Activated CD8-positive, alpha-beta memory T cell treated with anti-CD3 and anti-CD28 coated beads, Interleukin-2, amount 10 ng/mL, durations not matched to agents 7 days and 5 days (primary cell): ENCODE measurements around the gene CFB. TPM values are rescaled to one million over a fixed set of nuclear protein-coding genes. Genes with fewer than 3 reads are reported as not detected.

Experiments used
- ATAC-seq: fragments of 150-1000 bp; cut with Tn5 transposase; one replicate; pipeline ENCODE4 v1.10.0; 2021; ENCODE audit warnings: moderate library complexity
- CTCF ChIA-PET: fragments of 350-600 bp; sonication (Branson Sonifier 250); formaldehyde crosslinking; loops from one replicate; lab custom pipeline; 2021; ENCODE audit warnings: antibody characterized with exemption; lab: Charles Lee
- DNase-seq: peaks from one replicate; pipeline ENCODE4 v3.0.0-alpha.2; 2020
- H3K27ac Mint-ChIP-seq: one replicate; pipeline ENCODE4 v1.8.0; 2021; ENCODE audit warnings: mild to moderate bottlenecking, mixed read lengths
- H3K27me3 Mint-ChIP-seq: one replicate; pipeline ENCODE4 v1.8.0; 2021; ENCODE audit warnings: mixed read lengths
- H3K36me3 Mint-ChIP-seq: one replicate; pipeline ENCODE4 v1.8.0; 2021; ENCODE audit warnings: mild to moderate bottlenecking, mixed read lengths
- H3K4me1 Mint-ChIP-seq: one replicate; pipeline ENCODE4 v1.8.0; 2021; ENCODE audit warnings: mixed read lengths
- H3K4me3 Mint-ChIP-seq: one replicate; pipeline ENCODE4 v1.8.0; 2021; ENCODE audit warnings: mild to moderate bottlenecking, moderate library complexity, mixed read lengths
- H3K9me3 Mint-ChIP-seq: one replicate; pipeline ENCODE4 v1.8.0; 2022; ENCODE audit warnings: low read depth, mixed read lengths
- total RNA-seq, 2 experiments: library from RNA; stranded (reverse); gene quantifications; one replicate each; pipeline ENCODE4 v1.2.3, GENCODE V29; 2021

The CFB gene
- total RNA-seq: under 1 TPM in 1 of 2 experiments, not detected in 1; 0.12 TPM

DNA sequence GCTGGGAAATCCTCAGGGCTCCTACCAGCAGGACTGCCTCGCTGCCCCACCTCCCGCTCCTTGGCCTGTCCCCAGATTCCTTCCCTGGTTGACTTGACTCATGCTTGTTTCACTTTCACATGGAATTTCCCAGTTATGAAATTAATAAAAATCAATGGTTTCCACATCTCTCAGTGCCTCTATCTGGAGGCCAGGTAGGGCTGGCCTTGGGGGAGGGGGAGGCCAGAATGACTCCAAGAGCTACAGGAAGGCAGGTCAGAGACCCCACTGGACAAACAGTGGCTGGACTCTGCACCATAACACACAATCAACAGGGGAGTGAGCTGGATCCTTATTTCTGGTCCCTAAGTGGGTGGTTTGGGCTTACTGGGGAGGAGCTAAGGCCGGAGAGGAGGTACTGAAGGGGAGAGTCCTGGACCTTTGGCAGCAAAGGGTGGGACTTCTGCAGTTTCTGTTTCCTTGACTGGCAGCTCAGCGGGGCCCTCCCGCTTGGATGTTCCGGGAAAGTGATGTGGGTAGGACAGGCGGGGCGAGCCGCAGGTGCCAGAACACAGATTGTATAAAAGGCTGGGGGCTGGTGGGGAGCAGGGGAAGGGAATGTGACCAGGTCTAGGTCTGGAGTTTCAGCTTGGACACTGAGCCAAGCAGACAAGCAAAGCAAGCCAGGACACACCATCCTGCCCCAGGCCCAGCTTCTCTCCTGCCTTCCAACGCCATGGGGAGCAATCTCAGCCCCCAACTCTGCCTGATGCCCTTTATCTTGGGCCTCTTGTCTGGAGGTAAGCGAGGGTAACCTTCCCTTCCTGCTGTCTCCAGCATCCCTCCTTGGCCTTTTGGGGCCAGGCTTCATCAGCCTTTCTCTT lies at the start of gene CFB:
CFB (plus strand) TSS at position 589 of the 863 bp plus-strand sequence; CDS start at position 716, 127 bp downstream.
- CTCF ChIA-PET: interaction anchor here (1.2 kb wide), 1 partner anchor 15 kb away, joined by 3 read pairs; no protein-coding TSS in a partner anchor
- Mint-ChIP-seq H3K36me3 (no peaks in the 10 kb centered on the region), H3K4me3 (no peak within 1 kb of the TSS), H3K9me3 (no peaks in the 10 kb centered on the region), H3K27me3 (peaks cover 23% of the 10 kb centered on the region), H3K27ac (no peak within 1 kb of the TSS), H3K4me1 (peaks cover 4% of the 10 kb centered on the region)
- DNase-seq (no peak), ATAC-seq (no peak)

DNA sequence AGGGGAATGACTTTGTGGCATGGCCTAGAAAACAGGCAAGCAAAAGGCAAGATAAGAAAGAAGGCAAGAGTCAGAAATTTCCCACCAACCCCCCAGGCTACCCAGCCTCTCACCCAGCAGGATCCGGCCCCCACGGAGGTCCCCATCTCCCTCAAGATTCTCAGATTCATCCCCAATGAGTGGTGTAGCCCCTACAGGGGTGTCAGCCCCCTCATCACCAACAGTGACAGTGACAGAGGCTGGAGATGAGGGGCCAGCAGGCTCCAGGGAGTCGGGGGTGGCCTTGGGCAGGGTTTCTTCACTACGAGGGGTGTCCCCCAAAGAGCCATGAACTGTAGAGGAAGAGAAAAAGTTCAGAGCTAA lies 49.4 kb upstream of the CFB start:
- Mint-ChIP-seq H3K27me3 (no peaks in the 10 kb centered on the region), H3K4me1 (peaks cover 48% of the 10 kb centered on the region), H3K9me3 (no peaks in the 10 kb centered on the region), H3K27ac (peak overlapping the region; percentile 84), H3K36me3 (peaks cover 4% of the 10 kb centered on the region), H3K4me3 (peak overlapping the region; percentile 75)
- DNase-seq (no peak), ATAC-seq (no peak)
- CTCF ChIA-PET: interaction anchor here (0.6 to 2.3 kb wide), 4 partner anchors 34 to 234 kb away, joined by 3 to 10 read pairs (median 4); partner anchors contain the start of genes NELFE, NEU1 and SKIC2

DNA sequence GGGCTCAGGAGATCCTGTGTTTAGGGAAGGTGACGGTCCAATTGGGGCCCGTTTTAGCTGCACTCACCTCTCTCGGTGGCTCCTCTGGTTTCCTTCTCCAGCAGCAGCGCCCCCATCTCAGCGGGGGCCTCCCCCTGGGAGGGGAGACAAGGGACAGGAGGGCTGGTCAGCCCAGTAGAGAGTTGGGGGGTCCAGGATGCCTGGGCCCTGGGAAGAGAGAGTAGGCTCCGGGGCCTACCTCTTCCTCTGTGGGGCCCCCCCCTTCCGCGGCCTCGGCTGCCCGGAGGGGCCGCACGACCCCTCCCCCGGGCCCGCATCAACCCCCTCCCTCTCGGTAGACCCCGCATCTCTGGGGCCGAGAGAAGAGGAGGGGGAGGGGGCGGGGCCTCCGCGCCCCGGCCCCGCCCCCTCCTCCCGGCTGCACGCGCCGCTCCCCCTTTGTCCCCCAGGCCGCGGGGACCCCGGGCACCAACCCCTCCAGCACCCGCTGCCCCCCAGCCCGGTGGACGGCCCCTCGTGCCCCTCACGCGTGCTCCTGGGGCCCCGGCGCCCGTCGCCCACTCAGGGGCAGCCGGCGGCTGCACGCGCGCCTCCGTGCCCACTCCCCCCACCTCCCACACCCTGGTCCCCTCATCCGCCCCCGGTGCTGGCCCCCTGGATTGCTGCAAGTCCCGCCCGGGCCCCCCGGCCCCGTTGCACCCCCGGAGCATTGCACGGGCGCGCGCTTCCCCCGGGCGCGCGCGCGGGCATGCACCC lies 48.9 kb upstream of the CFB start:
- DNase-seq (no peak), ATAC-seq (peak; percentile 12)
- Mint-ChIP-seq H3K27me3 (no peaks in the 10 kb centered on the region), H3K27ac (peak overlapping the region; percentile 84), H3K9me3 (no peaks in the 10 kb centered on the region), H3K4me1 (peaks cover 48% of the 10 kb centered on the region), H3K36me3 (peaks cover 4% of the 10 kb centered on the region), H3K4me3 (peak overlapping the region; percentile 75)
- CTCF ChIA-PET: interaction anchor here (0.6 to 2.3 kb wide), 9 partner anchors 8 to 235 kb away, joined by 3 to 10 read pairs (median 5); partner anchors contain the start of genes NELFE, NEU1 and SKIC2

GRCh38 chr6:31897612-31898382 lies 48.1 kb upstream of the CFB start, which contains the start of gene EHMT2:
Gene EHMT2 (minus strand): TSS chr6:31897698. CDS start chr6:31897677, 21 bp downstream.
- DNase-seq (peak; percentile 91), ATAC-seq (peak; percentile 78)
- Mint-ChIP-seq H3K4me3 (peak within 1 kb of the TSS; percentile 93), H3K27ac (peak within 1 kb of the TSS; percentile 95), H3K4me1 (peaks cover 51% of the 10 kb centered on the region), H3K9me3 (no peaks in the 10 kb centered on the region), H3K27me3 (peaks cover 4% of the 10 kb centered on the region), H3K36me3 (peaks cover 4% of the 10 kb centered on the region)
- CTCF ChIA-PET: interaction anchor here (0.9 to 2.3 kb wide), 9 partner anchors 8 to 233 kb away, joined by 3 to 10 read pairs (median 5); partner anchors contain the start of genes ATF6B, GPANK1, NELFE and NEU1

DNA sequence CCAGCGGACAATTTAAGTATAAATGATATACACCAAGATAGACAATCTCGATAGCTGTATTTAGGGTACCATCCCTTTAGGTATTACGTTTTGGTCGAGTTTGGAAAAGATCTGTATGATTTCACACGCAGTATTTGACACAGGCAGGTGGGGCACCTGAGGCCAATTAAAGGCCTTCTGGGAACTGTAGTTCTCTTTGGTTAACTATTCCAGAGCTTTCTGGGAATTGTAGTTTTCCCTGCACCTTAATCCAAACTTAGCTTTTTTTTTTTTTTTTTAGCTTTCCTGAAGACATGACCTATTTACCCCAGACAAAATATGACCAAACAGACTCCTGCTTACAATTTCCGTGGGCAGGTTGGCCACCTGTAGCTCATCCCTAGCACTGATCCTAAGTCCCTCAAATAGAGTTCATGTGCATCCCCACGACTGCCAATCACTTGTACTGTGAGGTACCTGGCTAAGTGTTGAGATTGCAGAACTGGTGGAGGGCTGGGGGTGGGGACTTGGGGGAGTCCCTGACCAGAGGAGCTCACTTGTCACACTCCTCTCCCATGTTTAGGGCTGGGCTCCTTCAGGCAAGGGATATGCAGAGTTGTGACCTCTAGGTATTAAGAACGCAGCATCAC lies 47.4 kb upstream of the CFB start:
- peaks cover 51% of the 10 kb centered on the region for H3K4me1 Mint-ChIP-seq
- H3K4me3 Mint-ChIP-seq: peak overlapping the region; percentile 93
- ATAC-seq (peak; percentile 24), DNase-seq (peak; percentile 48)
- peaks cover 4% of the 10 kb centered on the region for H3K36me3 Mint-ChIP-seq
- H3K27ac Mint-ChIP-seq: peak overlapping the region; percentile 95
- peaks cover 9% of the 10 kb centered on the region for H3K27me3 Mint-ChIP-seq
- CTCF ChIA-PET: interaction anchor here (0.7 to 2.3 kb wide), 9 partner anchors 9 to 234 kb away, joined by 3 to 10 read pairs (median 4); partner anchors contain the start of genes ATF6B, GPANK1, NELFE and NEU1
- no peaks in the 10 kb centered on the region for H3K9me3 Mint-ChIP-seq

GRCh38 chr6:31899215-31899614 lies 46.7 kb upstream of the CFB start:
- peaks cover 48% of the 10 kb centered on the region for H3K4me1 Mint-ChIP-seq
- H3K36me3 Mint-ChIP-seq: peaks cover 4% of the 10 kb centered on the region
- H3K27me3 Mint-ChIP-seq: peaks cover 14% of the 10 kb centered on the region
- no peaks in the 10 kb centered on the region for H3K9me3 Mint-ChIP-seq
- no peak for ATAC-seq
- H3K4me3 Mint-ChIP-seq: peak overlapping the region; percentile 45
- CTCF ChIA-PET: interaction anchor here (1.1 to 1.7 kb wide), 2 partner anchors 53 to 229 kb away, joined by 3 to 5 read pairs; partner anchors contain the start of gene ATF6B
- DNase-seq: no peak
- H3K27ac Mint-ChIP-seq: peak overlapping the region; percentile 54

GRCh38 chr6:31899882-31900722 lies 45.8 kb upstream of the CFB start:
- Mint-ChIP-seq H3K4me1 (peaks cover 47% of the 10 kb centered on the region), H3K9me3 (no peaks in the 10 kb centered on the region), H3K27me3 (peaks cover 14% of the 10 kb centered on the region), H3K27ac (no peak overlapping the region), H3K4me3 (no peak overlapping the region), H3K36me3 (peaks cover 1% of the 10 kb centered on the region)
- ATAC-seq (no peak), DNase-seq (peak; percentile 50)
- CTCF ChIA-PET: no interaction called here

DNA sequence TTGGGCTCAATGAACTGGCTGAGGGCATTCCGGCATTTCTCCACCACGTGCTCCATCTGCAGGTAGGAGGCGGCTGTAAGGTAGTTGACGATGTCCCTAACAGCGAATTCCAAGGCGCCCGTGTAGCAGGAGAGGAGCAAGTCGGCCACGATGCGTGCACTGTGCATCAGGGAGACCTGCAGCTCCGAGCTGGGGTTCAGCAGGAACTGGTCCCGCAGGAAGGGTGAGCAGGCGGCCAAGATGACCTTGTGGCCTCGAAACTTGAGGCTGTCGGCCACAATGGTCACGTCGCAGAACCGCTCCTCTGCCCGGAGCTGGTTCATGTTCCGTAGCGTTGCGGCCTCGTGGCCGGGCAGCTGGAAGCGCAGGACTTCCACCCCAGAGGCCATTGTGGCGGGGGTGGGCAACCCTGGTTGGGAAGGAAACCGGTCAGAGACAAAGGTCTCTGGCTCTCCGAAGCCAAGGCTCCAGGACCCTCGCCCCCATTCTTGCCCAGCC lies 44.9 kb upstream of the CFB start:
- Mint-ChIP-seq H3K27ac (no peak overlapping the region), H3K4me1 (peaks cover 43% of the 10 kb centered on the region), H3K9me3 (no peaks in the 10 kb centered on the region), H3K36me3 (peaks cover 1% of the 10 kb centered on the region), H3K27me3 (peaks cover 18% of the 10 kb centered on the region), H3K4me3 (peak overlapping the region; percentile 60)
- ATAC-seq (no peak), DNase-seq (peak; percentile 45)
- CTCF ChIA-PET: no interaction called here

- peak; percentile 71 for DNase-seq
- ATAC-seq: no peak
- Mint-ChIP-seq H3K9me3 (no peaks in the 10 kb centered on the region), H3K27ac (no peak overlapping the region), H3K36me3 (peaks cover 1% of the 10 kb centered on the region), H3K27me3 (peaks cover 23% of the 10 kb centered on the region), H3K4me3 (peak overlapping the region; percentile 60), H3K4me1 (peaks cover 38% of the 10 kb centered on the region)
- CTCF ChIA-PET: no interaction called here
These were observed 44.4 kb upstream of the CFB start for GRCh38 chr6:31901415-31901952.

DNA sequence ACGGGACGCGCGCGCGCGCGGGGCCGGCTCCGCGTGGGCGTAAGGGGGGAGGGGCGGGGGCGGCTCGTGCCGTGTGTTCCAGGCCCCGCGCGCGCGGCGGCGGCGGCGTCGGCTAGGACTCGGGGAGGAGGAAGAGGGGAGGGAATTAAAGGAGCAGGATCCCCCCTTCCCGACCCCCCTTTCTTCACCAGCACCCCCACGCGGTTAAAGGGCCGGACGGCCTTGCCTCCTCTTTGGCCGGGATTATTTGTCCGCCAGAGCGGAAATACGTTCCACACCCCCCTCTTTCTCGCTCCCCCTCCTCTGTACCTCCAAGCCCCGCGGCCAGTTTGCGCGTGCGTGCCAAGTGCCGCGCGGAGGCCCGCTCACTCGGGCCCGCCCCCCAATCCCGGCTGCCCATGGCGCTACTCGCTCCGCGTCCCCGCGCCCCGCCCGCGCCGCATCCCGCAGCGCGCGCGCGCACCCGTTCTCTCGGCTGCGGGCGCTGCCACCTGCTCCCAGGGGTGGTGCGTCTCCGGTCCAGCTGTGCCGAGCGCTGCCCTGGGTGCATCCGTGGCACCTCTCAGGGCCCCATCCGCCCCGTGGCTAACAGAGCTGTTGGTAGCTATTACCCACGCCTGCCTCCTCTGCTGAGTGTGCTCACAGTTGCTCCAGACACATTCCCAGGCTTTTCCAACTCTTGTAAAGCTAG lies 43.8 kb upstream of the CFB start, which contains the start of gene ZBTB12:
ZBTB12 (minus strand) TSS at position 134 of the 691 bp plus-strand sequence. CDS start 781 bp downstream, outside the sequence.
- no peaks in the 10 kb centered on the region for H3K9me3 Mint-ChIP-seq
- peak within 1 kb of the TSS; percentile 76 for H3K4me3 Mint-ChIP-seq
- DNase-seq (peak; percentile 89), ATAC-seq (peak; percentile 59)
- H3K27me3 Mint-ChIP-seq: peaks cover 24% of the 10 kb centered on the region
- CTCF ChIA-PET: interaction anchor here (1.1 kb wide), 1 partner anchor 221 kb away, joined by 3 read pairs; the partner anchor contains the start of gene LY6G5C
- peaks cover 36% of the 10 kb centered on the region for H3K4me1 Mint-ChIP-seq
- H3K36me3 Mint-ChIP-seq: peaks cover 1% of the 10 kb centered on the region
- peak within 1 kb of the TSS; percentile 72 for H3K27ac Mint-ChIP-seq
